ENCODE data around the gene SHC2.

GRCh38 chr19:410243-410781 is 50.5 kb downstream of the SHC2 start:
- TF ChIP-seq CTCF (conservative IDR thresholded peaks at IDR 0.05; ENCODE audit: low read length): no peak
- TF ChIP-seq EZH2phosphoT487 (IDR thresholded peaks at IDR 0.05; ENCODE audit: borderline replicate concordance): no peak

Measured in Loucy (cell line).